Mononuclear cell (primary cell): ENCODE data around the gene TIMM17A. TPM values are rescaled to one million over a fixed set of nuclear protein-coding genes. Genes with fewer than 3 reads are reported as not detected.
"Not testable (repeated sequence)": the region's sequence is repeated elsewhere in the genome, so short reads cannot be mapped to it uniquely, and the experiment has no call there.

ENCODE experiments used
- H3K27me3 ChIP-seq: 2 replicates; pipeline ENCODE4 v1.6.0; 2011; ENCODE audit warnings: low read length, control low read depth; ENCODE audit not compliant: insufficient read depth
- H3K4me1 ChIP-seq: 2 replicates; pipeline ENCODE4 v1.5.1; 2011; ENCODE audit warnings: mild to moderate bottlenecking, low read length, control low read depth; ENCODE audit not compliant: insufficient read depth
- H3K4me3 ChIP-seq: 2 replicates; pipeline ENCODE4 v1.5.1; 2011; ENCODE audit warnings: mild to moderate bottlenecking, low read length, moderate library complexity
- H3K9me3 ChIP-seq: 2 replicates; pipeline ENCODE4 v1.5.1; 2011; ENCODE audit warnings: low read depth, mild to moderate bottlenecking, control low read depth, low read length
- total RNA-seq: library from RNA; depleted of rRNA; stranded (reverse); fragments of >200 nt; gene quantifications from one replicate; pipeline ENCODE4 v1.2.3, GENCODE V29; 2012

TIMM17A gene
- total RNA-seq, 1 donor, result 30.5 TPM

DNA sequence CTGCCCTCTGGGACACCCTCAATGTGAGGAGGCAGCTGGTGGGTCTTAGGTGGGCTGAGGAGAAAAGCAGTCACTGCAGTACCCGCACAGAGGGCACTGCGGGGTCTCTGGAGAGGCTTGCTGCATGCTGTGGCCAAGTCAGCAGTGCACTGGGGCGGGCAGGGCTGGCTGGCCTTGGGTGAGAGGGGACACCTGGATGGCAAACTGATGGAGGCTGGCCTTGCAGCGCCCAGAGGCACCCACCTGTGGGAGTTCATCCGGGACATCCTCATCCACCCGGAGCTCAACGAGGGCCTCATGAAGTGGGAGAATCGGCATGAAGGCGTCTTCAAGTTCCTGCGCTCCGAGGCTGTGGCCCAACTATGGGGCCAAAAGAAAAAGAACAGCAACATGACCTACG is 58.3 kb downstream of the TIMM17A start:
- Histone ChIP-seq H3K4me1 (no peaks in the 10 kb centered on the region), H3K4me3 (no peak overlapping the region), H3K9me3 (no peaks in the 10 kb centered on the region), H3K27me3 (no peaks in the 10 kb centered on the region)

DNA sequence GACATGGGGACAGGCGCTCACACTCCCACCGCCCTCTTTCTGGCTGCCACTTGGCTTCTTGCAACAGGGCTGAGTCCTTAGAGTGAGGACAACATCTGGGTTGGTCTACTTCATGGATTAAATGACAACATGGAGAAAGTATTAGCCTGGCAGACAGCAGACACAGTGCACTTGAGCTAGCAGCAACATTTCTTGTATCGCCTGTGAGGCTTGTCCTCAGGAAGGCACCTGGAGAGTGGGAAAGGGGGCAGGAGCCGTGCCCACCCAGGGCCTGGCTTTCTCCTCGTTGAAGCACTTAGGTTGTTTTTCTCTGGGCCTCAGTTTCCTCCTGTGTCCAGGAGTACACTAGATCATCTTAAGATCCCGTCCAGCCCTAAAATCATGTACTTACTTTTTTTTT is 58.8 kb downstream of the TIMM17A start:
- Histone ChIP-seq H3K9me3 (no peaks in the 10 kb centered on the region), H3K27me3 (no peaks in the 10 kb centered on the region), H3K4me1 (no peaks in the 10 kb centered on the region), H3K4me3 (no peak overlapping the region)

DNA sequence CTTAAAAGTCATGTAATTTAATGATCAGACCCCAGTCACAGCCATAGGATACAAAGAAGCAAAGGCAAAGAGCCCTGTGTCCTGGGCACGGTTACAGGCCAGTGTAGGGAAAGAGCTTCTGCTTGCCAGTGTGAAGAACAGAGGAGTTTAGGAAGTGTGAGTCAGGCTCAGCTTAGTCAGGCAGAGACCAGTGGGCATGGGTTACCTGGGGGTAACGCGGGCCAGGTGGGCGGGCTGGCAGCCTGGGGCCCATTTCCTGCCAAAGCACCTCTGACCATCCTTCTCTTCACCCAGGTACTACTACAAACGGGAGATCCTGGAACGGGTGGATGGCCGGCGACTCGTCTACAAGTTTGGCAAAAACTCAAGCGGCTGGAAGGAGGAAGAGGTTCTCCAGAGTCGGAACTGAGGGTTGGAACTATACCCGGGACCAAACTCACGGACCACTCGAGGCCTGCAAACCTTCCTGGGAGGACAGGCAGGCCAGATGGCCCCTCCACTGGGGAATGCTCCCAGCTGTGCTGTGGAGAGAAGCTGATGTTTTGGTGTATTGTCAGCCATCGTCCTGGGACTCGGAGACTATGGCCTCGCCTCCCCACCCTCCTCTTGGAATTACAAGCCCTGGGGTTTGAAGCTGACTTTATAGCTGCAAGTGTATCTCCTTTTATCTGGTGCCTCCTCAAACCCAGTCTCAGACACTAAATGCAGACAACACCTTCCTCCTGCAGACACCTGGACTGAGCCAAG is 59.8 kb downstream of the TIMM17A start:
- Histone ChIP-seq H3K4me3 (no peak overlapping the region), H3K27me3 (no peaks in the 10 kb centered on the region), H3K4me1 (no peaks in the 10 kb centered on the region), H3K9me3 (no peaks in the 10 kb centered on the region)

GRCh38 chr1:202015662-202015937 is 60.3 kb downstream of the TIMM17A start:
- no peak overlapping the region for H3K4me3 ChIP-seq
- no peaks in the 10 kb centered on the region for H3K27me3 ChIP-seq
- H3K9me3 ChIP-seq, result no peaks in the 10 kb centered on the region
- H3K4me1 ChIP-seq, result no peaks in the 10 kb centered on the region

GRCh38 chr1:202016022-202016810 is 60.9 kb downstream of the TIMM17A start:
- no peaks in the 10 kb centered on the region for H3K27me3 ChIP-seq
- H3K9me3 ChIP-seq, result no peaks in the 10 kb centered on the region
- H3K4me3 ChIP-seq, result no peak overlapping the region
- no peaks in the 10 kb centered on the region for H3K4me1 ChIP-seq

DNA sequence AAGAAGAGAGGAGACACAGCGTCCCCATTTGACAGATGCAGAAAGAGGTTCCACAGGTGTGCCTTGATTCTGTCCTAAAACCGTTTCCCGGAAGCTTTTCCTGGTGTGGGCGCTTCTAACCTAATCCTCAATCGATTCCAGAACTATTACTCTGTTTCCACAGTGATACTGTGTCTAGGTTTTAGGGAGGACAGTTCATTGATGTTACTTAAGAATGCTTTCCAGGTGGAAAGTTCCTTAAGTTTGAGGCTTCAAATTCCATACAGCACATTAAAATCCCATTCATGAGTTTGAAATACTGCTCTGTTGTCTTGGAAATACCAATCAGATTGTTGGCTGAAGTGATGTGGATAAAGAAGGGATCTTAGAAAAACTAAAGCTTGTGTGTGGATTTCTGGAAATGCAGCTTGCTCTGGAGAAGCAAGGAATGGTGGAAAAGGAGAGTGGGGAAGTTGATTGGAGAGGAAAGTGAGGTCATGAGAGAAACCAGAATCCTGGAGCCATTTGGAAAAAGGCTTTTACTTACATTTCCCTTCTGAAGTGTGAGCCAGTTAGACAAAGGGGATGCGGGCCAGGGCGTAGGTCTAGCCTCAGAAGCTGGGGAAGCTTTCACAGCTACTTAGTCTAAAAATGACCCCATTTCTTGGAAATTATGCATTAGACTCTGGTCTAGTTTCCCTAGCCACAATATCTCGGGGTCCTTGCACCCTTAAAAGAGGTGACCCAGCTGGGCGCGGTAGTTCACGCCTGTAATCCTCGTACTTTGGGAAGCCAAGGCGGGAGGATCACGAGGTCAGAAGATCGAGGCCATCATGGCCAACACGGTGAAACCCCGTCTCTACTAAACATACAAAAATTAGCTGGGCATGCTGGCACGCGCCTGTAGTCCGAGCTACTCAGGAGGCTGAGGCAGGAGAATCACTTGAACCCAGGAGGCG is 61.8 kb downstream of the TIMM17A start:
- H3K4me3 ChIP-seq, result no peak overlapping the region
- H3K9me3 ChIP-seq, result no peaks in the 10 kb centered on the region
- no peaks in the 10 kb centered on the region for H3K27me3 ChIP-seq
- no peaks in the 10 kb centered on the region for H3K4me1 ChIP-seq

DNA sequence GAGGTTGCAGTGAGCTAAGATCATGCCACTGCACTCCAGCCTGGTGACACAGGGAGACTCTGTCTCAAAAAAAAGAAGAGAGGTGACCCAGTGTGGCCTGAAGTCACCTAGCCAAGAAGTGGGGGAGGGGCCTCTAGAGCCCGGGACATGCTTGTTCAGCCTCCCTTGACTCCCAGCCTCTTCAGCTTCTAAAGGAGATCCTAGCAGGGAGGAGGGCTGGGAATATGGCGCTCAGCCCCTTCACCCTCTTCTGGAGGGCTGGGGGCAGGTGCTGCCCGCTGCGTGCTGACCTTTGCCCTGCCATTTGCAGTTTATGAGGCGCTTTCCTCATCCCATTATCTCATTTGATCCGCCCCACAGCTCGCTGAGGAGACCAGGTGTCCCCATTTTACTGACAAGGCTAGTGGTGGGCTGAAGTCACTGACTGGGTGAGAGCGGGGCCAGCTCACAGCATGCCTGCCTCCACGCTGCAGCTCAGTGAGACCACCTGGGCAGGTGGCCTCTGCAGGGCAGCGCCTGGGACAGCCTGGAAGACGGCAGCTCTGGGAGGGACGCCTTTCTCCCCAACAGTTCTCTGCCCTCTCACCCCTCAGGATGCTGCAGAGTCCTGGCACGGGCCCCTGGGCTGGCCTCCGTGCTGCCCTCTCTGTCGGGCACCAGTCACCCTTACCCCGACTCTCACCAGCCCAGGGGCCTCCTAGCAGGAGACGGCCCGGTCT is 62.6 kb downstream of the TIMM17A start:
- no peak overlapping the region for H3K4me3 ChIP-seq
- H3K9me3 ChIP-seq, result no peaks in the 10 kb centered on the region
- no peaks in the 10 kb centered on the region for H3K27me3 ChIP-seq
- H3K4me1 ChIP-seq, result no peaks in the 10 kb centered on the region

DNA sequence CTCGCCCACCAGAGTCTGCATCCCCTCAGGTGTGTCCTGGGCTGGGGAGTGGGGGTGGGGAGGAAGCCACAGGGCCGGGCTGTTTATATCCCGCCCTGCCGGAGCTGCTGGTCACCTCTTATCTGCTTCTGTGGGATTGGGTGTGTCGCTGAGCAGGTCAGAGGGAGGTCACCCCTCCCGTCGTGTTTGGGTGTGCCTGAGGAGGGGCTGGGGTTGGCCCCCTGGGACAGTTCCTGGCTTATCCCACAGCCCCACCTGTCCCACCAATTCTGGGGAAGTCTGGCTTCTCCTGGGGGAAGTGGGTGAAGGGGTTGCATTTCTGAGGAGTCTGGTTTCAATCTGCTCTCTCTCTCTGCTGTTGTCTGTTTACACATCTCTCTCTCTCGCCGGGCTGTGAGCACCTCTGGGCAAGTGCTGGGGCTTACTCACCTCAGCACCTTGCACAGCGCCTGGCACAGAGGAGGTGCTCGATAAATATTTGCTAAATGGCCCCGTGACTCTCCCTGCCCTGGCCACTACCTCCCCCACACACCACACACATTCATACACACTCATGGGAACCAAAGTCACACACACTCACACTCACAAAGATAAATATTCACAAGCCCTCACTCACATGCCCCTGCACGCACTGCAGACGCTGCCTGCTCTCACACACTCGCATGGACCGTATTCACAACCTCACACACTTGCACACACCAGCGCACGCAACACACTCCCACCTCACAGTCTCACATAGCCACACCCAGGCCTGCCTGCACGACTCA is 63.3 kb downstream of the TIMM17A start:
- Histone ChIP-seq H3K9me3 (no peaks in the 10 kb centered on the region), H3K27me3 (no peaks in the 10 kb centered on the region), H3K4me1 (no peaks in the 10 kb centered on the region), H3K4me3 (no peak overlapping the region)

GRCh38 chr1:202019235-202019558 is 63.9 kb downstream of the TIMM17A start:
- H3K27me3 ChIP-seq, H3K4me3 ChIP-seq, H3K4me1 ChIP-seq, H3K9me3 ChIP-seq: not testable (repeated sequence)

Other genes with a start within 250 kb of the TIMM17A start
- gene IPO9, start 126.3 kb upstream of the TIMM17A start, total RNA-seq, result 14.4 TPM
- 0.63 TPM for gene SHISA4, start 66.6 kb upstream of the TIMM17A start, total RNA-seq
- not detected for gene LMOD1, start 9.0 kb upstream of the TIMM17A start, total RNA-seq
- 41.3 TPM for gene RNPEP, start 27.1 kb downstream of the TIMM17A start, total RNA-seq
- gene ELF3, start 55.1 kb downstream of the TIMM17A start, total RNA-seq, result 2.8 TPM
- gene GPR37L1, start 167.4 kb downstream of the TIMM17A start, total RNA-seq, result not detected
- 63.6 TPM for gene ARL8A, start 189.2 kb downstream of the TIMM17A start, total RNA-seq
- 51.7 TPM for gene PTPN7, start 205.1 kb downstream of the TIMM17A start, total RNA-seq
- gene LGR6, start 238.3 kb downstream of the TIMM17A start, total RNA-seq, result 1.3 TPM